Activated CD8-positive, alpha-beta memory T cell treated with anti-CD3 and anti-CD28 coated beads for 4 hours (primary cell): ENCODE results near the gene TNIK.

Source experiments
- DNase-seq, 2 donors: peaks; one replicate each; pipeline ENCODE4 v3.0.0-alpha.2; 2020; ENCODE audit warnings: low read depth in 2 of 2

Gene TNIK

DNA sequence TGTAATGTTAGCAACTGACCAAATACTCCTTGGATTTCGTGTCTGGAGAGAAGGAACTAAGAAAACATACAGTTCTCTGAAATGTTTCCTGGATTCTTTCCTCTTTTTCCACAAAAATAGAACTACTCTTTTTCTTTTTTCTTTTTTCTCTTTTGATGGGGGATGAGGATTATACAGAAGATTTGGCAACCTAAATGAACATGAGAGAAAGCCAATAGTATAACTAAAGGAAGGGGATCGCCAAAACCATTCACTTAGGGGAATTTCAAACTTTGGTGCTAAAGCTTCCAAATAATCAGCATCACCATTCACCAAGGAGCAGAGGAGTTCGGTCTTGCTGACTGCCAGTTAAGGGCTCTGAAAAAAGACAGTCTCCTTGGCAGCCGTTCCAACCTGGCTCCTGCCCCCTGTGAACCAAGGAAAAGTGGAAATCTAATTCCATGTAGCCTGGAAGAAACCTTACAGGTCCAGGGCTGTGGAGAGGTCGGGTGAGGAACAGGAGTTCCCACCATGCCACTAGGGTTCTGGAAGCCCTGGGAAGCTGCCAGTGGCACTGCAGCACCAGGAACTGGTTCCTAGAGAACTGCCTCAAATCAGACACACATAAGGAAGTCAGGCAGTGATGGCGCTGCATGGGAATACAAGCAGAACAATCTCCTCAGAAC, 176.9 kb downstream of the TNIK start:
- no peak for DNase-seq

DNA sequence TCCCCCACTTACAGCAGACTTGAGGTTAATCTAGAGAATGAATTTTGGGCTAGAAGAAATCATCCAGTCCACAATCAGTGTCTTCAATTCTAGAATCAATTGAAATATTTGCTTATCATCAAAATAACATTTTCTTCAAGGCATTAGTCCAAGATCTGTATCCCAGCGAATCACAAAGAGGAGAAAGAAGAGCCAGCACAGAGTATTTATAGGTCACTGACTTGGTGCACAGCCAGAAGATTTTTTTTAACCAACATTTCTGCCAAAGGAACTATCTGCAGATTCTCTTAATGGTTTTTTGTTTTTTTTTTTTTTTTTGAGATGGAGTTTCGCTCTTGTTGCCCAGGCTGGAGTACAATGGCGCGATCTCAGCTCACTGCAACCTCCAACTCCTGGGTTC, 178.2 kb downstream of the TNIK start:
- DNase-seq: no peak

DNA sequence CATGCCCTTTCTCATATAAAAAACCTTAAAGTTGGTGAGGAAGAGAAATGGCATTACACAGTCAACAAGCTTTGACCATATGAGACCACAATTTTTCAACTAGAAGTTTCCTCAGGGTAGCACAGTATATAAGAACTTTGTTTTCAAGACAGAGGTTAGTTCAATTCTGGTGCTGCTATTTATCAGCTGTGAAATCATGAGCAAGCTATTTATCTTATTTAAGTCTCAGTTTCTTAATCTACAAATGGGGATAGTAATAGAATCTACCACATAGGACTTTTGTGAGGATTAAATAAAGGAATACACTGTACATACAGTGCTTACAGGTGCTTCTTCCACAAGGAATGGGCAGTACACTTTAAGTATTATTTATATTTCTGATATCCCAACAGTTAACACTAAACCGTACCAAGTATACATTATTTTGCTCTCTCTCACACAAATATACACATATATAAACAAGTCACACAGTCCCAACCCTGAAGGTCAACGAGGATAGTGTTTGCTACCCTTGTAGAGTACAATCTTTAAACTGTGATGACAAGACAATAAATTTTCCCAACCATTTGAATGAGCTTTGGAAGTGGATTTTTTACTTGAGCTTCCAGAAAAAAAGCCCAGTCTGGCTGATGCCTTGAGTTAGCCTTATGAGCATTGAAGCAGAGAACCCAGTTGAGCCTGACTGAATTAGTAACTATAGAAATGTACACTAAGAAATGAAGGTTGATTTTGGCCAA, 178.8 kb downstream of the TNIK start:
- DNase-seq: no peak

DNA sequence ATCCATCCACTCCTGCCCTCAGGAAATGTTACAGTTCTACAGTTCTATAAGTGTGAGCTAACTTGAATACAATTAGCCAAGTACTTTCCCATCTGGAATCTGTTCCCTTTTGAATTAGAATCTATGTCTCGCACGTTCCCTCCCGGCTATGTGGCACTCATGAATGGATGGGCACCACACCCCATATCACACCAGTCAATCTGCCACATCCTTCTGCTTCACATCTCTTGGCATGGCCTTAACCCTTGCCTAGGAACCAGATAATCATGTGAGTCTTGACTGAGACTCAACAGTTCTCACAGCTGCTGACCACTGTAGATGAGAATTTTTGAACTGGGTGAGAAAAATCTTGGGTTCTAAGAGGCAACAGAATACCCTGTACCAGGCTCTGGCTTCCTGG, 180.2 kb downstream of the TNIK start:
- no peak for DNase-seq

DNA sequence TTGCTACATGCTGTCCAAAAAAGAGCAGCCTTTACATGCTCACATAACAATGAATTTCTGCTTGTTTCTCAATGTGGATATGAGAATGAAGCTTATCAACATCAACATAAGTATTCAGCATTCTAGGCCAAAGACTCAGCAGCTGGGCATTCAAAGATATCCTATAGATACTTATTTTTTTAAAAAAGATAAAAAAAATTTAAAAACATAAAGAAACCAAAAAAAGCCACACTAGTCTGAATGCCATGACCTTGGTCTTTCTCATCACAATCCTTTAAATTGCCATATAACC, 182.0 kb downstream of the TNIK start:
- no peak for DNase-seq

DNA sequence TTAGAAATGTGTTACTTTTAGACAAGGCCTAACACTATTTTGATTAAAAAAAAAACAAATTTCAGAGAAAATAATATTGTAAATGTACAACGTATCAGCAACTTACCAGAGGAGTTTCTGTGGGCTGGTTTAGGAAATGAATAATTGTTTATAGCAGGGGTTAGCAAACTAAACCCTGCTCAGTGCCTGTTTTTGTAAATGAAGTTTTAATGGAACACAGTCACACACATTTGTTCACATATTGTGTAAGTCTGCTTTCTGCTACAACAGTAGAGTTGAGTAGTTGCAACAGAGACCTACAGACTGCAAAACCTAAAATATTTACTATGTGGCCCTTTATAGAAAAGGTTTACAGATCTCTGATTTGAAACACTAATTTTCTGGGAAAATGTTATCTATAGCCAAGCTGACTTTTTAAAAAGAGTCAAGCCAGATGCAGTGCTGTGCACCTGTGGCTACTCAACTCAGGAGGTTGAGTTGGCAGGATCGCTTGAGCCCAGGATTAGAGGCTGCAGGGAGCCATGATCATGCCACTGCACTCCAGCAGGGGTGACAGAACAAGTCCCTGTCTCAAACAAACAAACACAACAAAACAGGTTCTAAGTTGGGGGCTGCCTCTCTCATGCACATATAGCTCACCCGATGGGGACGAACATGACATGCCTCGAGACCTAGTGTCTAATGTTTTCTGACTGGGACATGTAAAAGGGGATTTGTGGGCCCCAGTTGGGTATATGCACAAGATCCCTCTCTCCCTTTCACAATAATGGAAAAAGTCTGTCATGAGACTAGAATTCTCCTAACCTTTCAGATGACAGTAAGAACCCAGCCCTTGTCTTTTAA, 182.5 kb downstream of the TNIK start:
- no peak for DNase-seq

DNA sequence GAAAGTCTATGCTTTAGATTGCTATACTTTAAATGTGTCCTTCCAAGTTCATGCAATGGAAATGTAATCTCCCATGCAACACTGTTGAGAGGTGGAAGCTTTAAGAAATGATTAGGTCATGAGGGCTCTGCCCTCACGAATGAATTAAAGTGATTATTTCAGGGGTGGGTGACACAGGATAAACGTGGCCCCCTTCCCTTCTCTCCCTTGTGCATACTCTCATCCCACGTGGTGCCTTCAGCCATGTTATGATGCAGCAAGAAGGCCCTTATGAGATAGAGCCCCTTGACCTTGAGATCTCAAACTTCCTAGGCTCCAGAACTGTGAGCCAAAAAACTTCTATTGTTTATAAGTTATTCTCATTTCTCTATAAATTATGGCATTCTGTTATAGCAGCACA, 183.3 kb downstream of the TNIK start:
- DNase-seq: no peak

DNA sequence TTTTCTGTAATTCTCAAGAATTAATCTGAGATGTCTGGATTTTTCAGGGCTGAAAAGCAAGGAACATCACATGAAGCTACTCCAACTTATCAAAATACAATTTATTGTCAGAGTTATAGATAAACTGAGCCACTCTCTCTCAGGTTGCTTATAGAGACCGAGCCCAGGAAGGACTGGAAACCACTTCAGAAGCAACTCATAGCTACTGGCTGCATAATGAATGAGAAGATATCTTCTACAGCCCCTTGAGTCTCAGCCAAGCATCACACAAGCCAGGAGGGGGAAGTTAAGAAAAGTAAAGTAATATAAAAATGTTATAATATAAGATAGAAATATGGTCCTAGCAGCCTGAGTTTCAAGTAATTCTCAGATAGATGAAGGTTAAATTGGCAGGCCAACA, 186.0 kb downstream of the TNIK start:
- DNase-seq: no peak

DNA sequence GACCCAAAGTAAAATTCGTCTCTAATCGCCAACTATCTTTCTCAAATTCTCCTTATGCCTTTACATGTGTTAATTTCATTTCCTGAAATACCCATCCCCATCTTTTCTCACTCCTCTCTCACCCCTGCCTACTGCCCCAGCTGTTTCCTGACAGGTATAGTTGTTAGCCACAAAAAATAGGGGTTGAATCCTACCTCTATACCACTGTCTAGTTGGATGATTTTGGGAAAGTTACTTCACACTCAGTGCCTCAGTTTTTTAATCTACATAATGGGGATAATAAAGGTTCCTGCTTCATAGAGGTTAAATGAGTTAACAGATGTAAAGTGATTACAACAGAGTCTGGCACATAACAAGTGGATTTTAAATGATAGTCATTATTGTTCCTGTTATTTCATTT, 189.7 kb downstream of the TNIK start:
- no peak for DNase-seq

DNA sequence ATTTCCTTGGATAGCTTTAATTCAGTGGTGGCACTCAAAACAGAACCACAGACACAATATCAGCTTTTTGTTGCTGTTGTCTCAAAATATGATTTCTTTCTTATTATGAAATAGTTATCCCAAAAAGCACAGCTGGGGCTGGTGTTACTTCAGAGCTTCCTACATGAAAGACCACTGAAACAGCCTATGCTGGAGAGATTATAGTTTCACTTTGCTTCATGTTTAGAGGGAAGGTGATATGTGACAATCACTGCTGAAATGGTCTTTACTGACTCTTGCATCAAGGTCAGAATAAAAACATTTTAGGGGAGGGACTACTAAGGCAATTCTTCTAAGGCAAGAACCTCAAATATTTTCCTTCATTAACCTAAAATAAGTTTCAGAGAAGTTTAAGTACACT, 190.7 kb downstream of the TNIK start:
- no peak for DNase-seq

DNA sequence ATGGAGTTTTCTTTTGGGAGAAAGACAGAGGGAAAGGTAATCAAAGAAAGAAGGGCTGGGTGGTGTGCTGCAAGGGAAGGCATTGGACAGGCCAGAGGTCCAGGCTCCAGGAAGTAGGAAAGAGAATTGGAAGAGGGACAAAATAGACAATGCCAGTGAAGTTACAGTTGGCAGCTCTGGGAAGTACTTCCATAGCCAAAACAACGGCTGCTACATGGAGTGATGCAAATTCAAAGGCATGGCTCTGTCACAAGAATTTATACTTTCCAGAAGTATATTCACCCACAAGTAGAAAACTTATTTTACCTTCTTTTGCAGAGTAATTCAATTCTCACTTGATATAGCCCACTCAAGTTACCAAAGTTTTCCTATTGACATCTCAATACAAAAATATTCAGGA, 191.5 kb downstream of the TNIK start:
- DNase-seq: no peak

DNA sequence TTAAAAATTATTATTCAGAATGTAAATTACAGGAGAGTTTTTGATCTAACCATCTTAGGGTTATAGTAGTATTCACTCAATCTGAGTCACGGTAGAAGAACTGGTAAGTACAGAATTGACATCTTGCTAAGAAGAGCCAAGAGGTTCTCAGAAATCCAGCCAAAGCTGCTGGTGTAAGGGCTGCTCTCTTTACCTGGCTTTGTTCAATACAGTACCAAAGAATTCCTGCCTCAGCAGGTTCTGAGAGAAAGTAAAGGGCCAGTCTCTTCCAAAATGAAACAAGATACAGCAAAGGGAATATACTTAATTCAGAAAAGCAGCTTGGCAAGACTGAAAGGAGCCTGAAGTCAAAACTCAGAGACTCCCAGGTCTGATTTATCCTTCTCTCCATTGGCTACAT, 193.1 kb downstream of the TNIK start:
- DNase-seq: no peak

DNA sequence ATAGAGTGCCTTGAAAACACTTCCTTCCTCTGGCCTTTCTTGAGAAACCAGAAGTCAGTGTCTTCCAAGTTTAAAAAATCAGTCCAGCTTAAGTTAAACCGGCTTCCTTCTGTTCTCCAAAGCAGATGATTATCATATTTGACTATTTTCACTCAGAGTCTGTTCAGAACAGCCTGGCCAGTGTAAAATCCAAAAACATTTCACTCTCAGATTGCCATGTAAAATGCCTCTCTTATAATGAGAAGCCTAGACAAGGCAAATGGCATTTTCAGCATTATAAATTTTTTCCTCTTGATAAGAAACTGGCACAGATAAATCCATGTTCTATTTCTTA, 193.5 kb downstream of the TNIK start:
- DNase-seq: no peak

DNA sequence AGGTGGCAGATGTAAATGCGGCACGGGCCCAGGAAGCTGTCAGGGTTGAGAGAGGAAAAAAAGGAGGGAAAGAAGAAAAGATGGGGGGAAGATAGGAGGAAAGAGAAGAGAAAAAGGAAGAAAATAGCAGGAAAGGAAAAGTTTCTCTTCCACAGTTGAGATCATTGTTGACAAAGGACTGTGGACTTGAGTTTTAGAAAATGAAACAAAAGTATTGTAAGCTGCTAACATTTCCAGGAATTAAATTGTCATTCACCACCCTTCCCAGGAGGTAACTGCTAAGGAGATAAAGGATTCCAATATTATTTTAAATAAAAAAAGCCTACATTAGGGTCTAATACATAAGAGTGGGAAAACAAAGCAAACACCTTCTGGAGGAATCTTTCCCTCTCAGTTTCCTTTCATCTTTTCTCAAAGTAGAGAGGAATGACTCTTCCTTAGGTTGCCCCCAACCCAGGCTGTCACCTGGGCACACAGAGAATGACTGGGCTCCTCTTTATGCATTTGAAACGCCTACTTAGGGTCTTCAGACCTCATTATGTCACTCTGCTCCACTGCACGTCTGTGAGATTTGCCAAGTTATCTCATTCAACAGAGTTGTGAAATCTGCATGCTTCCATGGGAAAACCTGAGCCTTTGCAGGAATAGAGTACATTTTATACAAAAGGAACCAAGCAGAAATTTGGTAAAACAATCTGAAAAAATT, 194.0 kb downstream of the TNIK start:
- DNase-seq: no peak

DNA sequence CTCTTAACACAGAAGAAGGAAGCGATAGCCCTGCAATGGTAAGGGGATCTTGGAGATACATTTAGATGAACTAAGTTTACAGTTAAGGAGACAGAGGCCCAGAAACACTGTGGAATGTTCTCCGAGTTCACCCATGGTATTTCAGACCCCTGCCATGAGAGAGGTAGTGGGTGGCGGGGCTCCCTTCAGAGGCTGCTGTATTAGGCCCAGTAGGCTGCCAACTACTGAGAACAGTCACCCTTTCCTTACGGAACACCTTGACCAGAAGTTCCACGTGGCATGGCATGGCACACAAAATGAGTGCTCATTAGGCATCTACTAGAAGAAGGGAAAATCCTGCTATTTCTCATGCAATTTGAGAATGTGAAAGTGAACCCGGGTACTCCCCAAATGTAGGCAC, 195.4 kb downstream of the TNIK start:
- no peak for DNase-seq

DNA sequence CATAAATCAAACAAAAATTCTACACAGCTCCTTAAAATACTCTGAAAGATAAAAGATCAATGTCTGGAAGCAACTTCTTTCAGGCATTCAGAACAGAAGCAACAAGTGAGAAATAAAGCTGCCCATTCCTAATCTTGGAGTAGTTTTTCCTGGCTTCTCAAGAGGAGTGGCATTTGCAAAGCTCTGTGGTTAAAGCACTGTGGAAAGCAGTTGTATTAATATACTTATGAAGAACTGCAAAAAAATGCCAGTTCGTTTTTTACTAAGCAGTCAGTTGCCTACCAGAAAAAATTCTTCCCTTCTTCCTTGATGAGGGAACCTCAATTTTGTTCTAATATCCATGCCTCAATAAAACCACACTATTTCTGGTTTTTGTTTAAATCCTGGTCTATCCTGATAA, 197.8 kb downstream of the TNIK start:
- no peak for DNase-seq

DNA sequence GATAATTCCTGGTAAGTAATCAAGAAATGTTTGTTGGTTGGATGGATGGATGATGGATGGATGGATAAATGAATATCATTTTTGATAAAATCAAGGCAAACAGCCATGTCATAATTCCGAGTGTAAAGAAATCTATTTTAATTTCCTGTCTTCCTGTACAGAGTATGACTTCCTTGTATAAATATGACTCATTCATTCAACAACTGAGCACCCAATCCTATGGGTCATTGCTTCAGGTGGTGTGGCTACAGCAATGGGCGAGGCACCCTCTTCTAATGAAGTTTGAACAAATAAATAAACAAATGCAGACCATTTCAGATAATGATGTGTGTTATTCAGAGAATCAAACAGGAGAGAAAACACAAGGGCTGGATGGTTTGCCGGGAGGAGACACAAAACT, 198.7 kb downstream of the TNIK start:
- DNase-seq: no peak

DNA sequence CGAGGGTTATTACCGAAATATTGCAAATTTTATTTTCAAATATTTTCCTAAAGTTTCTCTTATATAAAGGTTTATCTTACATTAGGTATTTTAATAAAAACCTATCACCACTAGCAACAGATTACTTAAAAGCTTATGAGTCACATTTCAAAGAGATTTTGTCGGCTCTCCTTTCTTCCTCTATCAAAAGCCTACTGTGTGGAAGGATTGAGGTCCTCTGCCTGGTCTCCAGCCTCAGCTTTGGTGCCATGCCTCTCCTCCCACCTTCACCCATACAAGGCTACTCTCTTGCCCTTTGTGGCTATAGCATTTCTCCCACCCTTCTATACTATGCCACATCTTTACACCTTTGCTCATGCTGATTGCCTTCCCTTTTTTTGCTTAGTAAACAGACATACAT, 199.3 kb downstream of the TNIK start:
- DNase-seq: no peak

DNA sequence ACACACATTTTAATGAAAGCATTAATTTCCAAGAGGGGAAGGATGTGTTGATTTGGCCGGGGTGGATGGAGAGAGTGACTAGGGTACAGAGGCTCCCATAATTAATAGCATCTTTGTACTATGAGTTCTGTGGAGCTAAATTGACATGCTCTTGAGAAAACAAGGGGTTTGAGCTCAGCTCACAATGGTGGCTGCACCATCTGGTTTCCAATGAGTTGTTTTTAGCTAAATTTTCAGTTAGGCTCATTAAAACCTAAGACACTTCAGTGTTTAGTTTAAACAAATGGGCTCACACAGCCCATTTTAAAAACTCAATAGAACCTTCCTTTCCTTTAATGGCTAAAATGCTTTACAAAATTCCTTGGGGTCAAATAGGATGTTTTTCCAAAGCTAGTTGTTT, 199.7 kb downstream of the TNIK start:
- DNase-seq: no peak

DNA sequence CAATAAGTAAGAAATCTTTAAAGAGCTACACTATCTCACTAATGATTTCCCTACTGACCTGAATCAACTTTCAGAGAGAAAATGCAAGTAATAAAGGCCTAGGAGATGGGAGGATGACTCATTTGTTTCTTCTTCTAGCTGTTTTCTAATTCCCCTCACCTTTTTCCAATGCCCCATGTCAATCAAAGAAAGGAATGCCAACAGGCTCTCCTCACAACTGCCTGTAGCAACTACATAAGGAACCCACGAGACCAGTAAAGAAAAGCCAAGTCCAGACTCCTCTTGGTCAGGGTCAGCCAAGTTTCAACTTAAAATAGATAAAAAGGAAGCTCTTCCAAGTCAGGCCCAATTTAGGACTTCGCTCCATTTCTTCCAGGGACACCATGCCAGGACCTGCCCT, 201.9 kb downstream of the TNIK start:
- no peak for DNase-seq

DNA sequence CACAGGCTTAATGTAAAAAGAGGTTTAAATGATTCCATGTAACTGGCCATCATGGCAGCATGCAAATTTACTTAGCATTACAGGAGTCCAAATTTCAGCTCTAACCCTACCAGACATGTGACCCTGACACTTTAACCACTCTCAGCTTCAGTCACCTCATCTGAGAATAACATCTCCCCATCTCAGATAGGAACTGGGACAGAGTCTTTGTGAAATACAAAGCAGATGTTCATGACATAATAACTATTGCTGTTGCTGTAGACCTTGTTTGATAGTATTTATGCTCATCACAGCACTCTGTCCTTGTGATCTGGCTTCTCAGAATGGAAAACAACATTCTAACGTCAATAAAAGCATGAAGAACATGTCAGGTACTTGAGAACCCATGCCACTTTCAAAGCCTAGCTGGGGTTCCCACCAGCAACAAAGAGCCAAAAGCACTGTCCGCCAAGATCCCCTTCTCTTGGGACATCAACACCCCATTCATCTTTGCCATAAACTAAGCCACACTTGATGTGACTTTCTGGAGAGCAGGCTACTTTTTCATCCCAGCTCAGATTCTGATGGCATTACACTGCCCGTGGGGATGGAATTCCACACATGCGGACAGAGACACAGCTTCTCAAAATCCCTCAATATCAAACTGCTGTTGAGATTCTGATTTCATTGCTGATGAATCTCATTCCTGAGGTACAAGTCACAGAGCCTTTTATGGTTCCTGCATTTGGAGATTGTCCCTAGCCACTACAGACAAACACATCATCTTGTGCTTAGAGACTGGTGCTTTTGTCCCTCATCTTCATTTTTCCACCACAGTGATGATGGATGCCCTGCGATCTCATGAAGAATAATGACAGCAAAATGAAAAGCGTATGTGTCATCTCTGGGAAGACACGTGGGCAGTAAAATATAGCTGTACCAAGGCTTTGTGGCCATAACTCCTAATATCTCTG, 202.7 kb downstream of the TNIK start:
- DNase-seq: no peak
